ENCODE results near the gene ANKH.

DNA sequence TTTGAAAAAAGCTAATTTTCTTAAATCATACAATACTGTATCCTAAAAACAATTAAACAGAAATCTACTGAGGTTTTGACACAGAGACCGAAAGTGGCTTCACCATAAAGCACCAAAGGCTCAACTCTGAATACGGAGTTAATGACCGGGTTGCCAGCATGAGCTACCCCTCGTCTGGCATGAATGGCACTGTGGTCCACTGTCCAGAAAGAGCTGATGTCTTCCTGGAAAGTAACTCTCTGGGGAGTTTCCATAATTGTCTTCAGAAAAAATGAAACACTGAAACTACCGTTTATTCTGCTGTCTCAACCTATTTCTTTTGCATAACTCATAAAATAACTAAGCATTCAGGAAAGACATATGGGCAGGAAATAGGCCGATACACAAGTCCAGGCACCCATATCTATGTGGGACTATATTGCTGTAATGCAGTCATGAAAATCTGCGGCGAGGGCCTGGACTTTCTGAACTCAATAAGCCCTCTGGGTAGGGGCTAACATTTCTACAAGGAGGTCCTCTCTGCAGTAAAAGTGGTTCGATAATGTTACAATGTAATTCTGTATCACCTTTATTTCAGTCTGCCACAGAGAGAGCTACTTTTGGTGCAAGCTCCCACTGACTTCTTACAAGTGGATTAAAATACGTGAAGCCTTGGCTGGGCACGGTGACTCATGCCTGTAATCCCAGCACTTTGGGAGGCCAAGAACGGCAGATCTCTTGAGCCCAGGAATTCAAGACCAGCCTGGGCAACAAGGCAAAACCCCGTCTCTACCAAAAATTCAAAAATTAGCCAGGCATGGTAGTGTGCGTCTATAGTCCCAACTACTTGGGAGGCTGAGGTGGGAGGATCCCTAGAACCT, 52.4 kb downstream of the ANKH start:
- TF ChIP-seq EZH2phosphoT487 (IDR thresholded peaks at IDR 0.05; ENCODE audit: borderline replicate concordance, low read length) (no peak), CTCF (IDR thresholded peaks at IDR 0.05; ENCODE audit: low read depth, low read length, poor library complexity, severe bottlenecking) (no peak)

Measured in DOHH2 (cell line).